H1 (cell line): ENCODE results near the gene DET1. TPM values are rescaled to one million over a fixed set of nuclear protein-coding genes. Genes with fewer than 3 reads are reported as not detected.

ENCODE experiments used
- CTCF ChIA-PET: fragments of 300-600 bp; sonication (Branson Sonifier 250); formaldehyde crosslinking; loops from one replicate; lab custom pipeline; 2021; ENCODE audit not compliant: partially characterized antibody; lab: Charles Lee
- POLR2A ChIA-PET: fragments of 300-600 bp; sonication (Branson Sonifier 250); formaldehyde crosslinking; loops from one replicate; lab custom pipeline; 2021; ENCODE audit warnings: inconsistent platforms; ENCODE audit not compliant: partially characterized antibody; lab: Charles Lee
- DNase-seq, 2 experiments: peaks; one replicate each; pipeline versions ENCODE4 v3.0.0 to v3.0.0-alpha.2; 2010 to 2022; ENCODE audit warnings: low spot score in 2 of 2, low read depth in 1 of 2, mixed read lengths in 1 of 2
- FAIRE-seq: peaks from 2 replicates; lab custom pipeline; 2011; peaks lifted over from hg19 to GRCh38; lab: Jason Lieb, UNC
- H2AFZ ChIP-seq: 2 replicates; pipeline ENCODE4 v1.8.1; 2012; ENCODE audit warnings: low read length, inconsistent platforms
- H2AK5ac ChIP-seq: 2 replicates; pipeline ENCODE4 v1.6.1; 2013; ENCODE audit warnings: low read depth, low read length
- H2BK120ac ChIP-seq: replicated peaks from 2 replicates; pipeline ENCODE3; 2013; ENCODE audit warnings: low read depth, low read length, inconsistent platforms
- H2BK12ac ChIP-seq: 2 replicates; pipeline ENCODE4 v1.6.1; 2013; ENCODE audit warnings: low read depth, low read length
- H2BK15ac ChIP-seq: 2 replicates; pipeline ENCODE4 v1.6.1; 2013; ENCODE audit warnings: low read length
- H2BK20ac ChIP-seq: 2 replicates; pipeline ENCODE4 v1.6.1; 2013; ENCODE audit warnings: low read length
- H2BK5ac ChIP-seq: 2 replicates; pipeline ENCODE4 v1.6.1; 2013; ENCODE audit warnings: low read depth, low read length
- H3K14ac ChIP-seq: 2 replicates; pipeline ENCODE4 v1.6.1; 2013; ENCODE audit warnings: inconsistent platforms; ENCODE audit not compliant: insufficient read length
- H3K18ac ChIP-seq: 2 replicates; pipeline ENCODE4 v1.6.1; 2013; ENCODE audit warnings: low read length; ENCODE audit errors: extremely low read depth
- H3K23ac ChIP-seq: 2 replicates; pipeline ENCODE4 v1.6.1; 2013; ENCODE audit warnings: inconsistent platforms; ENCODE audit not compliant: insufficient read length
- H3K23me2 ChIP-seq: 2 replicates; pipeline ENCODE4 v1.6.1; 2013; ENCODE audit warnings: low read depth, low read length
- H3K27ac ChIP-seq: 2 replicates; pipeline ENCODE4 v1.6.1; 2011; ENCODE audit warnings: low read depth, low read length, inconsistent platforms
- H3K27me3 ChIP-seq, 4 experiments: replicated peaks in 1 of 4; 1 replicate in 1 of 4; 2 replicates in 3 of 4; pipeline versions ENCODE4 v1.6.1 to v1.8.1; 2011 to 2013; ENCODE audit warnings: low read length in 3 of 4, mild to moderate bottlenecking in 3 of 4, inconsistent platforms in 2 of 4, mixed read lengths in 2 of 4, moderate library complexity in 1 of 4; ENCODE audit not compliant: control insufficient read depth in 3 of 4, insufficient read depth in 3 of 4; ENCODE audit errors: extremely low read depth in 1 of 4
- H3K36me3 ChIP-seq, 4 experiments: 2 replicates each; pipeline versions ENCODE4 v1.6.1 to v1.8.1; 2011 to 2013; ENCODE audit warnings: mild to moderate bottlenecking in 4 of 4, low read length in 3 of 4, moderate library complexity in 2 of 4, control low read depth in 1 of 4, inconsistent platforms in 1 of 4; ENCODE audit not compliant: insufficient read depth in 4 of 4, control insufficient read depth in 2 of 4
- H3K4ac ChIP-seq: replicated peaks from 2 replicates; pipeline ENCODE3; 2013; ENCODE audit warnings: low read length, low read depth, mixed read lengths, inconsistent platforms; ENCODE audit not compliant: insufficient read length
- H3K4me1 ChIP-seq, 4 experiments: replicated peaks in 1 of 4; 1 replicate in 1 of 4; 2 replicates in 3 of 4; pipeline versions ENCODE4 v1.6.1 to v1.8.1; 2011 to 2013; ENCODE audit warnings: low read length in 3 of 4, inconsistent platforms in 2 of 4, mixed read lengths in 1 of 4; ENCODE audit not compliant: insufficient read depth in 4 of 4, control insufficient read depth in 3 of 4
- H3K4me2 ChIP-seq, 2 experiments: 2 replicates each; pipeline versions ENCODE4 v1.6.1 to v1.8.1; 2011 to 2013; ENCODE audit warnings: low read depth in 2 of 2, low read length in 2 of 2, control low read depth in 1 of 2, inconsistent platforms in 1 of 2, mild to moderate bottlenecking in 1 of 2; ENCODE audit not compliant: insufficient read depth in 1 of 2
- H3K4me3 ChIP-seq, 4 experiments: fragments of 200-600, 300-600 bp in 1 of 4; sonication (generic), shearing (Covaris generic), sonication (Bioruptor Twin) in 1 of 4; 2 replicates each; pipeline versions ENCODE4 v1.5.1 to v1.8.1; 2011 to 2016; ENCODE audit warnings: low read length in 4 of 4, low read depth in 3 of 4, control low read depth in 2 of 4, inconsistent platforms in 2 of 4, mild to moderate bottlenecking in 2 of 4, mixed read lengths in 1 of 4, moderate library complexity in 1 of 4; ENCODE audit not compliant: insufficient read depth in 2 of 4; ENCODE audit errors: extremely low read depth in 1 of 4
- H3K56ac ChIP-seq: replicated peaks from 2 replicates; pipeline ENCODE3; 2013; ENCODE audit warnings: low read depth, mild to moderate bottlenecking, mixed read lengths, low read length, inconsistent platforms; ENCODE audit not compliant: insufficient read length
- H3K79me1 ChIP-seq: 2 replicates; pipeline ENCODE4 v1.6.1; 2013; ENCODE audit warnings: low read depth, low read length, control low read depth
- H3K79me2 ChIP-seq, 2 experiments: 2 replicates each; pipeline versions ENCODE4 v1.6.1 to v1.8.1; 2012 to 2013; ENCODE audit warnings: low read length in 2 of 2, mild to moderate bottlenecking in 2 of 2, inconsistent platforms in 1 of 2; ENCODE audit not compliant: insufficient read depth in 2 of 2, control insufficient read depth in 1 of 2
- H3K9ac ChIP-seq, 4 experiments: replicated peaks in 1 of 4; 1 replicate in 1 of 4; 2 replicates in 3 of 4; pipeline versions ENCODE4 v1.6.1 to v1.8.1; 2011 to 2013; ENCODE audit warnings: low read depth in 3 of 4, low read length in 3 of 4, control low read depth in 2 of 4, mild to moderate bottlenecking in 2 of 4, moderate library complexity in 2 of 4, inconsistent platforms in 1 of 4; ENCODE audit errors: extremely low read depth in 1 of 4
- H3K9me3 ChIP-seq, 2 experiments: 2 replicates each; pipeline versions ENCODE4 v1.6.1 to v1.8.1; 2012 to 2013; ENCODE audit warnings: mild to moderate bottlenecking in 2 of 2, moderate library complexity in 2 of 2, control low read depth in 1 of 2, inconsistent platforms in 1 of 2, low read depth in 1 of 2, low read length in 1 of 2, mixed read lengths in 1 of 2; ENCODE audit not compliant: insufficient read depth in 2 of 2
- H4K20me1 ChIP-seq, 2 experiments: replicated peaks in 1 of 2; 2 replicates each; pipeline versions ENCODE3 to v1.8.1; 2011 to 2013; ENCODE audit warnings: inconsistent platforms in 2 of 2, low read length in 2 of 2, mild to moderate bottlenecking in 1 of 2; ENCODE audit not compliant: insufficient read depth in 2 of 2, control insufficient read depth in 1 of 2
- H4K5ac ChIP-seq: 2 replicates; pipeline ENCODE4 v1.6.1; 2013; ENCODE audit warnings: low read length, low read depth, mixed read lengths, inconsistent platforms; ENCODE audit not compliant: insufficient read length
- H4K8ac ChIP-seq: 2 replicates; pipeline ENCODE4 v1.8.0; 2013; ENCODE audit warnings: mild to moderate bottlenecking, moderate library complexity, low read length, inconsistent platforms; ENCODE audit not compliant: insufficient read depth; ENCODE audit errors: extremely low read depth
- H4K91ac ChIP-seq: replicated peaks from 2 replicates; pipeline ENCODE3; 2013; ENCODE audit warnings: low read length, mixed read lengths, inconsistent platforms; ENCODE audit not compliant: insufficient read length
- CBX5 ChIP-seq: fragments of 300-800, 300-1000 bp; sonication (generic); IDR thresholded peaks from 2 replicates; pipeline ENCODE4 v1.7.1; 2016; ENCODE audit warnings: antibody characterized with exemption, low read length, low read depth
- EP300 ChIP-seq, 2 experiments: IDR thresholded peaks; 1 replicate in 1 of 2; 2 replicates in 1 of 2; pipeline ENCODE4 v1.6.1; 2011 to 2012; ENCODE audit warnings: low read depth in 2 of 2, low read length in 2 of 2, mild to moderate bottlenecking in 2 of 2, borderline replicate concordance in 1 of 2, inconsistent platforms in 1 of 2, moderate library complexity in 1 of 2
- HDAC2 ChIP-seq, 2 experiments: fragments of 300-600 bp in 1 of 2; sonication (generic) in 1 of 2; IDR thresholded peaks; 2 replicates each; pipeline ENCODE4 v1.6.1; 2011 to 2012; ENCODE audit warnings: low read depth in 2 of 2, low read length in 2 of 2, mild to moderate bottlenecking in 2 of 2, moderate library complexity in 2 of 2, borderline replicate concordance in 1 of 2, inconsistent platforms in 1 of 2
- JUND ChIP-seq: IDR thresholded peaks from 2 replicates; pipeline ENCODE4 v1.6.1; 2011; ENCODE audit warnings: mild to moderate bottlenecking, improper control_type of control experiment, low read length
- KDM5A ChIP-seq: fragments of 200-600 bp; IDR thresholded peaks from 2 replicates; pipeline ENCODE4 v1.7.1; 2012; ENCODE audit warnings: mild to moderate bottlenecking, low read length, inconsistent platforms, mixed read lengths
- NANOG ChIP-seq: IDR thresholded peaks from 2 replicates; pipeline ENCODE4 v1.6.1; 2011; ENCODE audit warnings: low read length, low read depth, mild to moderate bottlenecking, inconsistent platforms; ENCODE audit not compliant: insufficient read depth, poor library complexity, severe bottlenecking
- TBP ChIP-seq: IDR thresholded peaks from 2 replicates; pipeline ENCODE4 v1.6.1; 2011; ENCODE audit warnings: low read depth, low read length, improper control_type of control experiment
- WGBS, 2 experiments: shearing (Covaris generic) in 1 of 2; methylation state at CpG; one replicate each; pipeline versions ENCODE4 v1.1.6 to v1.1.7; 2013 to 2015; ENCODE audit warnings: low lambda C conversion rate in 2 of 2, mixed read lengths in 2 of 2, inconsistent platforms in 1 of 2, low coverage in 1 of 2, missing lambda C conversion rate in 1 of 2; ENCODE audit not compliant: insufficient replicate concordance in 2 of 2, insufficient coverage in 1 of 2, insufficient read length in 1 of 2; ENCODE audit errors: extremely low coverage in 1 of 2, missing lambda C conversion rate in 1 of 2; 5-methylcytosine and 5-hydroxymethylcytosine counted together
- polyA plus RNA-seq, 7 experiments: library from polyadenylated mRNA; depleted of rRNA in 3 of 7; stranded (reverse) in 5 of 7; unstranded in 2 of 7; fragments of >200 nt in 5 of 7; fragments of 200-250 nt in 2 of 7; gene quantifications; 1 replicate in 5 of 7; 2 replicates in 1 of 7; 4 replicates in 1 of 7; pipeline versions ENCODE4 v1.2.1 to v1.2.3, GENCODE V29; 2011 to 2013; ENCODE audit warnings: missing spikeins in 2 of 7, mixed read lengths in 2 of 7
- total RNA-seq: library from RNA; stranded (reverse); fragmentation: NEBNext Ultra II Directional; extraction: Animal tissue kit (Norgen Biotek cat#: 25700); gene quantifications from 2 replicates; pipeline ENCODE4 v1.2.1, GENCODE V29; 2021
- TF ChIP-seq, protein P1 (sequence below): IDR thresholded peaks from 2 replicates; pipeline ENCODE4 v1.6.1; 2012; ENCODE audit warnings: low read length, inconsistent platforms

Gene DET1
- total and polyA plus RNA-seq, 2 of the 8 experiments (the other 6 are each of a cell fraction or from before 2014, with no cell fraction given): 5.4 to 8.5 TPM

- FAIRE-seq: no peak
- Histone ChIP-seq H2BK5ac (no peak overlapping the region), H2BK120ac (no peak overlapping the region), H2BK12ac (no peak overlapping the region), H2BK20ac (no peak overlapping the region), H3K79me1 (no peaks in the 10 kb centered on the region; the same call in 1 of the 2 replicates), H2AK5ac (no peak overlapping the region), H3K36me3 (peaks cover 2 to 17% (median 13%) of the 10 kb centered on the region in 4 experiments; a peak in 5 of 8 replicates), H4K91ac (no peak overlapping the region), H3K23me2 (no peaks in the 10 kb centered on the region), H3K27ac (no peak overlapping the region), H4K20me1 (peaks cover 0 to 5% of the 10 kb centered on the region in 2 experiments), H4K8ac (no peak overlapping the region), H3K9me3 (no peaks in the 10 kb centered on the region), H3K23ac (no peak overlapping the region), H3K4ac (no peak overlapping the region), H3K4me3 (no peak overlapping the region), H3K9ac (no peak overlapping the region), H3K79me2 (no peaks in the 10 kb centered on the region), H3K18ac (no peak overlapping the region), H2BK15ac (no peak overlapping the region), H2AFZ (no peak overlapping the region), H3K14ac (no peak overlapping the region), H3K56ac (no peak overlapping the region), H4K5ac (no peak overlapping the region)
- ChIA-PET POLR2A (interaction anchor here (0.8 to 4.4 kb wide), 5 partner anchors 10 to 137 kb away, joined by 3 to 25 read pairs (median 3); partner anchors contain the start of genes MRPL46 and MRPS11), CTCF (interaction anchor here (0.7 to 5.2 kb wide), 12 partner anchors 11 to 187 kb away, joined by 3 to 32 read pairs (median 5); partner anchors contain the start of genes MRPL46 and MRPS11)
- 97% methylated on average over 5 of the region's 5 CpGs; no CpG with 5 or more reads in 1 of the 2 experiments for WGBS, 2 experiments
- no peak for DNase-seq
- TF ChIP-seq EP300 (IDR thresholded peaks at IDR 0.05; ENCODE audit: borderline replicate concordance in 1 of 2, low read depth in 2 of 2, low read length in 2 of 2) (no peak), NANOG (no peak), KDM5A (no peak), HDAC2 (IDR thresholded peaks at IDR 0.05; ENCODE audit: borderline replicate concordance in 1 of 2, low read depth in 2 of 2, low read length in 2 of 2) (no peak), CBX5 (no peak), TBP (no peak), JUND (no peak)
- TF ChIP-seq, protein P1, sequence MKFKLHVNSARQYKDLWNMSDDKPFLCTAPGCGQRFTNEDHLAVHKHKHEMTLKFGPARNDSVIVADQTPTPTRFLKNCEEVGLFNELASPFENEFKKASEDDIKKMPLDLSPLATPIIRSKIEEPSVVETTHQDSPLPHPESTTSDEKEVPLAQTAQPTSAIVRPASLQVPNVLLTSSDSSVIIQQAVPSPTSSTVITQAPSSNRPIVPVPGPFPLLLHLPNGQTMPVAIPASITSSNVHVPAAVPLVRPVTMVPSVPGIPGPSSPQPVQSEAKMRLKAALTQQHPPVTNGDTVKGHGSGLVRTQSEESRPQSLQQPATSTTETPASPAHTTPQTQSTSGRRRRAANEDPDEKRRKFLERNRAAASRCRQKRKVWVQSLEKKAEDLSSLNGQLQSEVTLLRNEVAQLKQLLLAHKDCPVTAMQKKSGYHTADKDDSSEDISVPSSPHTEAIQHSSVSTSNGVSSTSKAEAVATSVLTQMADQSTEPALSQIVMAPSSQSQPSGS: no peak
- TF ChIP-seq, all 59 proteins: peak for 0
- H3K4me1 ChIP-seq: no peaks in the 10 kb centered on the region
- no peak overlapping the region for H3K4me2 ChIP-seq
- no peaks in the 10 kb centered on the region for H3K27me3 ChIP-seq
Observed at GRCh38 chr15:88477904-88478303, 68.6 kb downstream of the DET1 start.
